ENCODE results near the gene MIGA1. TPM values are rescaled to one million over a fixed set of nuclear protein-coding genes. Genes with fewer than 3 reads are reported as not detected.
A peak's percentile ranks its signal among the peaks of the same experiment; 100 is the strongest.

MIGA1 gene
- total and polyA plus RNA-seq, 9 of the 15 experiments (the other 6 are each of a cell fraction or from before 2014, with no cell fraction given), result 1.6 to 5.1 (median 2.9) TPM

- TF ChIP-seq CBX3 (IDR thresholded peaks at IDR 0.05; ENCODE audit: borderline replicate concordance in 1 of 2, low read length in 2 of 2) (peak in 1 of 2 experiments; percentile 27; a peak in 1 of 3 replicates), CBFA2T3 (IDR thresholded peaks at IDR 0.05) (peak; percentile 15; the same call in 1 of the 2 replicates), RFX1 (IDR thresholded peaks at IDR 0.05) (no peak), KLF1 (tag; IDR thresholded peaks at IDR 0.05) (0 out of 2 replicates have a peak, but pooled peaks have one; percentile 48), PHF20 (IDR thresholded peaks at IDR 0.05; ENCODE audit: partially characterized antibody) (peak; percentile 47), ZNF644 (tag; IDR thresholded peaks at IDR 0.05; ENCODE audit: low read depth) (peak; percentile 62; the same call in 1 of the 2 replicates)
Observed at GRCh38 chr1:77759071-77760028, 20.1 kb upstream of the MIGA1 start, which contains the start of gene USP33 (continued).

- 0% methylated on average over 1 of the region's 1 CpG for WGBS (ENCODE audit: insufficient coverage, low coverage, missing lambda C conversion rate)
- H3K79me2 ChIP-seq (ENCODE audit: control insufficient read depth, insufficient read depth, low read length), result peaks cover 25% of the 10 kb centered on the region
- no peaks in the 10 kb centered on the region for H3K9me3 ChIP-seq (replicated peaks; ENCODE audit: control insufficient read depth, insufficient read depth, low read depth, low read length)
- ATAC-seq (no peak), DNase-seq (ENCODE audit: extremely low read depth in 1 of 4, low spot score in 3 of 4) (peak; percentile 24 to 79 (median 32)), FAIRE-seq (peak; percentile 15)
- intact Hi-C loops (cut with micrococcal nuclease) (no loop called here), in situ Hi-C loops (cut with MboI) (no loop called here)
- POLR2A ChIA-PET, result interaction anchor here (0.7 to 0.8 kb wide), 2 partner anchors 15 to 18 kb away, joined by 3 read pairs; partner anchors contain the start of gene MIGA1
- H3K4me2 ChIP-seq (ENCODE audit: insufficient read depth, low read length), result peak overlapping the region; percentile 9; the same call in 1 of the 2 replicates
- CTCF ChIA-PET (ENCODE audit: low intra/inter-chr PET ratio), result no interaction called here
- no peaks in the 10 kb centered on the region for H3K9me1 ChIP-seq (ENCODE audit: control insufficient read depth, insufficient read depth, low read length)
- H3K9ac ChIP-seq (ENCODE audit: insufficient read depth in 1 of 2, low read depth in 2 of 2, low read length in 2 of 2), result no peak overlapping the region
- H3K36me3 ChIP-seq (ENCODE audit: control insufficient read depth, insufficient read depth, low read length), result peaks cover under 1% of the 10 kb centered on the region; the same call in 1 of the 3 replicates
- no peaks in the 10 kb centered on the region for H3K27me3 ChIP-seq (ENCODE audit: control insufficient read depth in 2 of 2, insufficient read depth in 2 of 2, low read length in 2 of 2)
- no peak overlapping the region for H3K27ac ChIP-seq (ENCODE audit: extremely low read depth, low read depth, low read length)
- H3K4me1 ChIP-seq (replicated peaks in 1 of 2; ENCODE audit: control insufficient read depth in 2 of 2, insufficient read depth in 2 of 2, low read length in 2 of 2), result peaks cover 16 to 17% of the 10 kb centered on the region in 2 experiments; a peak in 4 of 5 replicates
- H2AFZ ChIP-seq (ENCODE audit: low read depth, low read length), result peak overlapping the region; percentile 75
- no TSS peak for BruUV-seq (replicated peaks)
- no peaks in the 10 kb centered on the region; the same call in 1 of the 2 replicates for H4K20me1 ChIP-seq (replicated peaks; ENCODE audit: control insufficient read depth, insufficient read depth, low read length)
- H3K4me3 ChIP-seq, result no peak overlapping the region
- no peak for TF ChIP-seq ZNF449 (CRISPR knock-in tag; IDR thresholded peaks at IDR 0.05)
- TF ChIP-seq ZNF41 (CRISPR knock-in tag; conservative IDR thresholded peaks at IDR 0.05), result no peak
- TF ChIP-seq C11orf30 (IDR thresholded peaks at IDR 0.05; ENCODE audit: low read depth), result peak; percentile 77
- TF ChIP-seq ZKSCAN8 (CRISPR knock-in tag; IDR thresholded peaks at IDR 0.05), result no peak
- no peak for TF ChIP-seq RREB1 (CRISPR knock-in tag; IDR thresholded peaks at IDR 0.05)
- no peak for TF ChIP-seq ZNF586 (CRISPR knock-in tag; conservative IDR thresholded peaks at IDR 0.05)
- TF ChIP-seq ZNF316 (IDR thresholded peaks at IDR 0.05), result peak; percentile 86
- no peak for TF ChIP-seq KHSRP (IDR thresholded peaks at IDR 0.05)
Observed at GRCh38 chr1:77762072-77762476, 17.4 kb upstream of the MIGA1 start.

All from K562 (cell line).